Peyer's patch (tissue), 4 donors: ENCODE measurements around the gene CCDC150. TPM values are rescaled to one million over a fixed set of nuclear protein-coding genes. Genes with fewer than 3 reads are reported as not detected.

Experiments used
- DNase-seq, 3 donors: peaks; one replicate each; pipeline ENCODE4 v3.0.0-alpha.2; 2017 to 2019
- H3K27ac ChIP-seq, 4 donors: fragments of 200-600 bp; sonication (generic); one replicate each; pipeline ENCODE4 v1.5.1; 2016 to 2019
- H3K27me3 ChIP-seq, 2 donors: fragments of 200-600 bp; sonication (generic); one replicate each; pipeline ENCODE4 v1.5.1; 2019
- H3K36me3 ChIP-seq, 3 donors: fragments of 200-600 bp; sonication (generic); one replicate each; pipeline ENCODE4 v1.5.1; 2016 to 2019
- H3K4me1 ChIP-seq, 4 donors: fragments of 200-600 bp; sonication (generic); one replicate each; pipeline ENCODE4 v1.5.1; 2016 to 2019
- H3K4me3 ChIP-seq, 4 donors: fragments of 200-600 bp; sonication (generic); 1 replicate in 3 of 4; 2 replicates in 1 of 4; pipeline ENCODE4 v1.5.1; 2016 to 2019; ENCODE audit warnings: mild to moderate bottlenecking in 1 of 4
- H3K9me3 ChIP-seq, 4 donors: fragments of 200-600 bp; sonication (generic); one replicate each; pipeline ENCODE4 v1.5.1; 2016 to 2019; ENCODE audit warnings: mild to moderate bottlenecking in 1 of 4
- POLR2A ChIP-seq, 2 donors: fragments of 450-650 bp; IDR thresholded peaks; one replicate each; pipeline ENCODE4 v1.5.1; 2017; ENCODE audit warnings: antibody characterized with exemption in 2 of 2, mild to moderate bottlenecking in 2 of 2, moderate library complexity in 2 of 2
- total RNA-seq, 4 donors: library from RNA; depleted of rRNA; stranded (reverse); fragments of >200 nt; gene quantifications; one replicate each; pipeline ENCODE4 v1.1.0, GENCODE V29; 2016
- TF ChIP-seq, protein P1 (sequence below), 6 experiments: fragments of 450-650 bp in 4 of 6; fragments of 200-600 bp in 2 of 6; sonication (generic) in 1 of 6; IDR thresholded peaks; one replicate each; pipeline ENCODE4 v1.5.1; 2017 to 2019; ENCODE audit warnings: antibody characterized with exemption in 6 of 6, mild to moderate bottlenecking in 3 of 6, moderate library complexity in 1 of 6

CCDC150 gene
- total RNA-seq, 4 donors from 2014 or later, result 3.9 to 69.3 (median 13.6) TPM

DNA sequence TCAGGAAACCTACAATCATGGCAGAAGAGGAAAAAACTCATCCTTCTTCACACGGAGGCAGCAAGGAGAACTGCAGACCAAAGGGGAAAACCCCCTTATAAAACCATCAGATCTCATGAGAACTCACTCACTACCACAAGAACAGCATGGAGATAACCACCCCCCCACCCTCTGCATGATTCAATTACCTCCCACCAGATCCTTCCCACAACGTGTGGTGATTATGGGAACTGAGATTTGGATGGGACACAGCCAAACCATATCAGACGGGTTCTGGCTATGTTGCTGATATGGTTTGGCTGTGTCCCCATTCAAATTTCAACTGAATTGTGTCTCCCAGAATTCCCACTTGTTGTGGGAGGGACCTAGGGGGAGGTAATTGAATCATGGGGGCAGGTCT is 28.7 kb upstream of the CCDC150 start:
- H3K27me3 ChIP-seq, result no peaks in the 10 kb centered on the region
- no peak for TF ChIP-seq POLR2A (IDR thresholded peaks at IDR 0.05)
- TF ChIP-seq, protein P1, sequence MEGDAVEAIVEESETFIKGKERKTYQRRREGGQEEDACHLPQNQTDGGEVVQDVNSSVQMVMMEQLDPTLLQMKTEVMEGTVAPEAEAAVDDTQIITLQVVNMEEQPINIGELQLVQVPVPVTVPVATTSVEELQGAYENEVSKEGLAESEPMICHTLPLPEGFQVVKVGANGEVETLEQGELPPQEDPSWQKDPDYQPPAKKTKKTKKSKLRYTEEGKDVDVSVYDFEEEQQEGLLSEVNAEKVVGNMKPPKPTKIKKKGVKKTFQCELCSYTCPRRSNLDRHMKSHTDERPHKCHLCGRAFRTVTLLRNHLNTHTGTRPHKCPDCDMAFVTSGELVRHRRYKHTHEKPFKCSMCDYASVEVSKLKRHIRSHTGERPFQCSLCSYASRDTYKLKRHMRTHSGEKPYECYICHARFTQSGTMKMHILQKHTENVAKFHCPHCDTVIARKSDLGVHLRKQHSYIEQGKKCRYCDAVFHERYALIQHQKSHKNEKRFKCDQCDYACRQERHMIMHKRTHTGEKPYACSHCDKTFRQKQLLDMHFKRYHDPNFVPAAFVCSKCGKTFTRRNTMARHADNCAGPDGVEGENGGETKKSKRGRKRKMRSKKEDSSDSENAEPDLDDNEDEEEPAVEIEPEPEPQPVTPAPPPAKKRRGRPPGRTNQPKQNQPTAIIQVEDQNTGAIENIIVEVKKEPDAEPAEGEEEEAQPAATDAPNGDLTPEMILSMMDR (IDR thresholded peaks at IDR 0.05), result no peak
- no peaks in the 10 kb centered on the region for H3K36me3 ChIP-seq
- no peaks in the 10 kb centered on the region for H3K4me1 ChIP-seq
- no peak for DNase-seq
- no peak overlapping the region for H3K4me3 ChIP-seq
- H3K9me3 ChIP-seq, result no peaks in the 10 kb centered on the region
- no peak overlapping the region for H3K27ac ChIP-seq

DNA sequence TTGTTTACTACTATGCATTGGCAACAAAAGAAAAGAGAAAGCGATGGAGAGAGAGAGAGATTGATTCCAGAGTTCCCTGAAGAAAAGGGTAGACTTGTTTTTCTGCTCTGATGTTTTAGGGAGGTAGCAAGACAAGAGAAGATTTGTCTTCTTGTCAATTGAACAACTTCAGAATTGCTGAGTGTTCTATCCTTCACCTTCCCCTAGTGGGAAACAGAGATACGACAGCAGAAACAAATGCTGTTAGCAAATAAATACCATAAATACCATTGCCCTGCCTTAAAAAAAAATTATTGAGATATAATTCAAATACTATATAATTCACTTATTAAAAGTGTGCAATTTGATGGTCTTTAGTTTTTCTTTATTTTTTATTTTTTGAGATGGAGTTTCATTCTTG is 26.2 kb upstream of the CCDC150 start:
- no peak for DNase-seq
- TF ChIP-seq, protein P1 (IDR thresholded peaks at IDR 0.05), result no peak
- no peak for TF ChIP-seq POLR2A (IDR thresholded peaks at IDR 0.05)
- no peaks in the 10 kb centered on the region for H3K4me1 ChIP-seq
- no peak overlapping the region for H3K4me3 ChIP-seq
- H3K36me3 ChIP-seq, result no peaks in the 10 kb centered on the region
- H3K9me3 ChIP-seq, result no peaks in the 10 kb centered on the region
- H3K27me3 ChIP-seq, result no peaks in the 10 kb centered on the region
- no peak overlapping the region for H3K27ac ChIP-seq

DNA sequence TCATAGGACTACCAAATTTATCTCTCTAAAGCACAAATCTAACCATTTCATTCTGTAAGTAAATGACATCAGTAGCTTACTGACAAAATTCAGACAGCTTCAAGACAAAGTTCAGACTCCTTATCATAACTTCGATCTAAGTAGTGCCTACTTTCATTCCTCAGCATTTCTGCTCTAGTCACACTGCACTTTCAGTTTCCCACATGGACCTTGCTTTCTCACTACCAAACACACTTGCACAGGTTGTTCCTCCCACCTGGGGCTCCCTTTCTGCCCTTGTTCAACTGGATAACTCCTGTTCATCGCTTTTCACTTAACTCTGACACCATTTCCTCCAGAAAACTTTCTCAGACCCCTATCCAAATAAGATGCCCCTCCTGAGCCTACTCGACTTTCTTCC is 22.1 kb upstream of the CCDC150 start:
- Histone ChIP-seq H3K9me3 (no peaks in the 10 kb centered on the region), H3K27ac (no peak overlapping the region), H3K4me3 (no peak overlapping the region), H3K36me3 (no peaks in the 10 kb centered on the region), H3K4me1 (no peaks in the 10 kb centered on the region), H3K27me3 (no peaks in the 10 kb centered on the region)
- DNase-seq, result no peak
- no peak for TF ChIP-seq POLR2A (IDR thresholded peaks at IDR 0.05)
- TF ChIP-seq, protein P1 (IDR thresholded peaks at IDR 0.05), result no peak

DNA sequence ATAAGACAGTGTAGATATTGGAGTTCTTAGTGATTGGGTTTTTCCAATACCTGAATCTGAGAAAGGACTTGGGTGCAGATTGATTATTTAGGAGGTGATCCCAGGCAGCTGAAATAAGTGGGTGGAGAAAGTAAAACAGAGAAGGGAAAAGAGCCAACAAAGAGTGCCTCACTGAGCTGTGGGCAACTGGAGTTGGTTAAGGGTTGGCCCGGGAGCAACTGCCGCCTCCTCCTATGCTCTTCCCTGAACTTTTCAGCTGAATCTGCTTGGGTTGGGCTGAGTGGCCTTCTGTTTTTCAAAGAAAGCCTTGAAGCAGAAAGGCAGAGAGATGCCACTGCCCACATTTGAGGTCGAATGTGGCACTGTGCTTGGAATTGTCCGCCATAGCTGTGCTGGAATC is 20.9 kb upstream of the CCDC150 start:
- no peak for DNase-seq
- Histone ChIP-seq H3K4me3 (no peak overlapping the region), H3K4me1 (no peaks in the 10 kb centered on the region), H3K27me3 (no peaks in the 10 kb centered on the region), H3K36me3 (no peaks in the 10 kb centered on the region), H3K9me3 (no peaks in the 10 kb centered on the region), H3K27ac (no peak overlapping the region)
- no peak for TF ChIP-seq POLR2A (IDR thresholded peaks at IDR 0.05)
- TF ChIP-seq, protein P1 (IDR thresholded peaks at IDR 0.05), result no peak

DNA sequence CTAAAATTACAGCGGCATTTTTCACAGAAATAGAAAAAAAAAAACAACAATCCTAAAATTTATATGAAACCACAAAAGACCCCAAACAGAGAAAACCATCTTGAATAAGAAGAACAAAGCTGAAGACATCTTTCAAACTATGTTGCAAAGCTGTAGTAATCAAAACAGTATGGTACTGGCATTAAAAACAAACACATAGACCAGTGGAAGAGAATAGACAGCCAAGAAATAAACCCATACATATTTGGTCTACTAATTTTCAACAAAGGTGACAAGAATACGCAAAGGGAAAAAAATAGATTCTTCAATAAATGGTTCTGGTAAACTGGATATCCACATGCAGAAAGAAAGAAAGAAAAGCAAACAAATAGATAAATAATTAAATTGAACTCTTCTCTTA is 9.0 kb upstream of the CCDC150 start:
- DNase-seq, result no peak
- Histone ChIP-seq H3K4me1 (no peaks in the 10 kb centered on the region), H3K4me3 (no peak overlapping the region), H3K9me3 (peaks cover 0 to 9% (median 0%) of the 10 kb centered on the region in 4 donors), H3K27ac (no peak overlapping the region), H3K36me3 (no peaks in the 10 kb centered on the region), H3K27me3 (no peaks in the 10 kb centered on the region)
- TF ChIP-seq POLR2A (IDR thresholded peaks at IDR 0.05), result no peak
- TF ChIP-seq, protein P1 (IDR thresholded peaks at IDR 0.05), result no peak

DNA sequence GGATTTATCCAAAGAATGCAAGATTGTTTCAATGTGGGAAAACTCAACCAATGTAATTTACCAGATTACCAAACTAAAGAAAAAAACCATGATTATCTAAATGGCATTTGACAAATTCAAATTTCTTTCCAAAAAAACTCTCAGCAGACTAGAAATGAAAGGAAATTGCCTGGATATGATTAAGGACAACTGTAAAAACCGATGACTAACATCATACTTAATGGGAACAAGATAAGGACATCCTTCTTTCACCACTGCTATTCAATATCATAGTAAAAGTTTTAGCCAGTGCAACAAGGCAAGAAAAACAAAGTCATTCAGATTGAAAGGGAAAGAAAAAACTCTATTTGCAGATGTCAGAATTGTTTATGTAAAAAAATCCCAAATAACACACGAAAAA is 4.4 kb upstream of the CCDC150 start:
- H3K9me3 ChIP-seq, result peaks cover 0 to 9% (median 0%) of the 10 kb centered on the region in 4 donors
- H3K27ac ChIP-seq, result no peak overlapping the region
- no peak for TF ChIP-seq POLR2A (IDR thresholded peaks at IDR 0.05)
- TF ChIP-seq, protein P1 (IDR thresholded peaks at IDR 0.05), result no peak
- no peaks in the 10 kb centered on the region for H3K36me3 ChIP-seq
- peaks cover 0 to 4% (median 0%) of the 10 kb centered on the region in 4 donors for H3K4me1 ChIP-seq
- DNase-seq, result no peak
- H3K27me3 ChIP-seq, result no peaks in the 10 kb centered on the region
- no peak overlapping the region for H3K4me3 ChIP-seq
